SK-N-SH treated with all-trans-retinoic acid at 6 μM for 48 hours (cell line): Measurements from ENCODE around the gene LIMS1.

Experiments
- ATAC-seq: fragments of 200-7000 bp; cut with Tn5 transposase; 3 replicates; pipeline ENCODE4 v1.9.1; 2020; ENCODE audit warnings: mild to moderate bottlenecking, moderate library complexity
- ARNTL ChIP-seq: fragments of 450-650 bp; formaldehyde crosslinking; IDR thresholded peaks from 2 replicates; pipeline ENCODE4 v1.5.0; 2020; ENCODE audit warnings: low read depth, mild to moderate bottlenecking, moderate library complexity, borderline replicate concordance
- CSDC2 ChIP-seq: fragments of 250-450 bp; sonication (Bioruptor Pico); IDR thresholded peaks from 2 replicates; pipeline ENCODE4 v1.5.0; 2020; ENCODE audit warnings: mild to moderate bottlenecking, moderate library complexity
- ESRRG ChIP-seq: fragments of 250-450 bp; sonication (Bioruptor Pico); IDR thresholded peaks from 2 replicates; pipeline ENCODE4 v1.6.1; 2021; ENCODE audit warnings: mild to moderate bottlenecking
- GLIS3 ChIP-seq: fragments of 250-450 bp; sonication (Bioruptor Pico); IDR thresholded peaks from 2 replicates; pipeline ENCODE4 v1.5.0; 2020; ENCODE audit warnings: mild to moderate bottlenecking, moderate library complexity
- PPARA ChIP-seq: fragments of 250-450 bp; sonication (Bioruptor Pico); IDR thresholded peaks from 2 replicates; pipeline ENCODE4 v1.5.0; 2020; ENCODE audit warnings: mild to moderate bottlenecking, borderline replicate concordance
- RARB ChIP-seq: fragments of 250-450 bp; sonication (Bioruptor Pico); IDR thresholded peaks from 2 replicates; pipeline ENCODE4 v1.8.0; 2021; ENCODE audit warnings: mild to moderate bottlenecking, moderate library complexity
- SNAI2 ChIP-seq: fragments of 250-450 bp; sonication (Bioruptor Pico); IDR thresholded peaks from 2 replicates; pipeline ENCODE4 v1.5.0; 2020; ENCODE audit warnings: mild to moderate bottlenecking, moderate library complexity
- TCF4 ChIP-seq: fragments of 250-450 bp; sonication (Bioruptor Pico); IDR thresholded peaks from 2 replicates; pipeline ENCODE4 v1.8.0; 2021; ENCODE audit warnings: mild to moderate bottlenecking, moderate library complexity, borderline replicate concordance
- TOX ChIP-seq: fragments of 250-450 bp; sonication (Bioruptor Pico); IDR thresholded peaks from 2 replicates; pipeline ENCODE4 v1.8.0; 2021; ENCODE audit warnings: mild to moderate bottlenecking, moderate library complexity, borderline replicate concordance
- ZFP30 ChIP-seq: fragments of 450-650 bp; formaldehyde crosslinking; IDR thresholded peaks from 2 replicates; pipeline ENCODE4 v1.5.0; 2022; ENCODE audit warnings: mild to moderate bottlenecking, moderate library complexity
- TF ChIP-seq, protein P1 (sequence below): fragments of 250-450 bp; sonication (Bioruptor Pico); IDR thresholded peaks from 2 replicates; pipeline ENCODE4 v1.5.1; 2021; ENCODE audit warnings: mild to moderate bottlenecking, moderate library complexity
- TF ChIP-seq, protein P2 (sequence below): fragments of 250-450 bp; sonication (Bioruptor Pico); IDR thresholded peaks from 2 replicates; pipeline ENCODE4 v1.8.0; 2021; ENCODE audit warnings: low read depth, mild to moderate bottlenecking, moderate library complexity, borderline replicate concordance
- TF ChIP-seq, protein P3 (sequence below): fragments of 250-450 bp; sonication (Bioruptor Pico); IDR thresholded peaks from 2 replicates; pipeline ENCODE4 v1.8.0; 2020; ENCODE audit warnings: mild to moderate bottlenecking, moderate library complexity, borderline replicate concordance
- TF ChIP-seq, protein P4 (sequence below): fragments of 250-450 bp; sonication (Bioruptor Pico); IDR thresholded peaks from 2 replicates; pipeline ENCODE4 v1.5.0; 2020; ENCODE audit warnings: mild to moderate bottlenecking, moderate library complexity

Gene LIMS1

DNA sequence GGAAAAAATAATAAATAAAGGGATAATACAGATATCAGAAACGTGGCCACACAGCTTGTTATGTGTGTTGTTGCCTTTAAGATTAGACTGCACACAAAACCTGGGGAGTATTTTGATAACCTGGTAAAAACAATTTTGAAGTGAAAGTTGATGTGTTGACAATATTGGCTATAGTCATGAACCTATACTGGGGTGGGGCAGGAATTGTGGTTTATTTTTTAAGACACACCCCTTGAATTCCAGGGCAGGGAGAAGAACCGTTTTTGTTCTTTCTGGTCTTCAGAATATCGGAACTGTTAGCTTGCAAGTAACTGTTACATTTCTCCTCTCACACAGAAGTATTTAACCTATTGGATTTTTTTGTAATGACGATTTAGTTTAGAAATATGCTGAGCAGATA lies 80.4 kb downstream of the LIMS1 start:
- TF ChIP-seq ZFP30 (CRISPR knock-in tag): no peak
- no peak for TF ChIP-seq ARNTL (CRISPR knock-in tag)
- TF ChIP-seq TOX (CRISPR knock-in tag): no peak
- TF ChIP-seq TCF4: no peak
- no peak for ATAC-seq

DNA sequence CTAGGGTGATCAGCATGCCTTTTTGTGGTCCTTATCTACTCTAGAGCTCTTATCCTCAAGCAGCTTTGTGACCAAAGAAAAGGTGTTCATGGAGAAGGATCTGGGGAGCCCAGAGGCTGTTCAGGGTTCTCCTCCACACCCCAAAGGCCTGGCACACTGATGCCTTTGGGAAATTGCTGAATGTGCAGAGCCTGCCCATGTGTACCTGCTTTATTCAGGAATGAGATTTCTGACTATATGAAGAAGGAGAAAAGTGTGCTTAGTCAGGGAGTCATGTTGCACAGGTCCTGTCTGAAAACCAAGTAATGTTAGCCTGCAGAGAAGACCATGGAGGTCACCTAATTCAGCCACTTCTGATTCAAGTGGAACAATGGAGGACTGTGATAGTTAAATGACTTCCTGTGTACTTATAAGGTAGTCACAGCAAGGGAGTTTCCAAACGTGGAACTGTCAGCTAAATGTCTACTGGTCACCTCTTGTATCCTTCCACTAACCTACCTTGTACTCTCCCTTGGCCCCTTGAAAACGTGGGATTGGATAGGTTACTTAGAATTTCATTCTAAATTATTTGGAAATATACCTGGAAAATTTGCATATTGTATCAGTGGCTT lies 81.3 kb downstream of the LIMS1 start:
- TF ChIP-seq ESRRG (no peak), CSDC2 (CRISPR knock-in tag) (no peak), ARNTL (CRISPR knock-in tag) (no peak), RARB (CRISPR knock-in tag) (no peak), SNAI2 (CRISPR knock-in tag) (no peak), PPARA (no peak)
- TF ChIP-seq, protein P1, sequence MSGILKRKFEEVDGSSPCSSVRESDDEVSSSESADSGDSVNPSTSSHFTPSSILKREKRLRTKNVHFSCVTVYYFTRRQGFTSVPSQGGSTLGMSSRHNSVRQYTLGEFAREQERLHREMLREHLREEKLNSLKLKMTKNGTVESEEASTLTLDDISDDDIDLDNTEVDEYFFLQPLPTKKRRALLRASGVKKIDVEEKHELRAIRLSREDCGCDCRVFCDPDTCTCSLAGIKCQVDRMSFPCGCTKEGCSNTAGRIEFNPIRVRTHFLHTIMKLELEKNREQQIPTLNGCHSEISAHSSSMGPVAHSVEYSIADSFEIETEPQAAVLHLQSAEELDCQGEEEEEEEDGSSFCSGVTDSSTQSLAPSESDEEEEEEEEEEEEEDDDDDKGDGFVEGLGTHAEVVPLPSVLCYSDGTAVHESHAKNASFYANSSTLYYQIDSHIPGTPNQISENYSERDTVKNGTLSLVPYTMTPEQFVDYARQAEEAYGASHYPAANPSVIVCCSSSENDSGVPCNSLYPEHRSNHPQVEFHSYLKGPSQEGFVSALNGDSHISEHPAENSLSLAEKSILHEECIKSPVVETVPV (CRISPR knock-in tag): no peak
- TF ChIP-seq, protein P2, sequence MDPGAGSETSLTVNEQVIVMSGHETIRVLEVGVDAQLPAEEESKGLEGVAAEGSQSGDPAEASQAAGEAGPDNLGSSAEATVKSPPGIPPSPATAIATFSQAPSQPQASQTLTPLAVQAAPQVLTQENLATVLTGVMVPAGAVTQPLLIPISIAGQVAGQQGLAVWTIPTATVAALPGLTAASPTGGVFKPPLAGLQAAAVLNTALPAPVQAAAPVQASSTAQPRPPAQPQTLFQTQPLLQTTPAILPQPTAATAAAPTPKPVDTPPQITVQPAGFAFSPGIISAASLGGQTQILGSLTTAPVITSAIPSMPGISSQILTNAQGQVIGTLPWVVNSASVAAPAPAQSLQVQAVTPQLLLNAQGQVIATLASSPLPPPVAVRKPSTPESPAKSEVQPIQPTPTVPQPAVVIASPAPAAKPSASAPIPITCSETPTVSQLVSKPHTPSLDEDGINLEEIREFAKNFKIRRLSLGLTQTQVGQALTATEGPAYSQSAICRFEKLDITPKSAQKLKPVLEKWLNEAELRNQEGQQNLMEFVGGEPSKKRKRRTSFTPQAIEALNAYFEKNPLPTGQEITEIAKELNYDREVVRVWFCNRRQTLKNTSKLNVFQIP (CRISPR knock-in tag): no peak
- TF ChIP-seq, protein P3, sequence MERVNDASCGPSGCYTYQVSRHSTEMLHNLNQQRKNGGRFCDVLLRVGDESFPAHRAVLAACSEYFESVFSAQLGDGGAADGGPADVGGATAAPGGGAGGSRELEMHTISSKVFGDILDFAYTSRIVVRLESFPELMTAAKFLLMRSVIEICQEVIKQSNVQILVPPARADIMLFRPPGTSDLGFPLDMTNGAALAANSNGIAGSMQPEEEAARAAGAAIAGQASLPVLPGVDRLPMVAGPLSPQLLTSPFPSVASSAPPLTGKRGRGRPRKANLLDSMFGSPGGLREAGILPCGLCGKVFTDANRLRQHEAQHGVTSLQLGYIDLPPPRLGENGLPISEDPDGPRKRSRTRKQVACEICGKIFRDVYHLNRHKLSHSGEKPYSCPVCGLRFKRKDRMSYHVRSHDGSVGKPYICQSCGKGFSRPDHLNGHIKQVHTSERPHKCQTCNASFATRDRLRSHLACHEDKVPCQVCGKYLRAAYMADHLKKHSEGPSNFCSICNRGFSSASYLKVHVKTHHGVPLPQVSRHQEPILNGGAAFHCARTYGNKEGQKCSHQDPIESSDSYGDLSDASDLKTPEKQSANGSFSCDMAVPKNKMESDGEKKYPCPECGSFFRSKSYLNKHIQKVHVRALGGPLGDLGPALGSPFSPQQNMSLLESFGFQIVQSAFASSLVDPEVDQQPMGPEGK (CRISPR knock-in tag): no peak
- TF ChIP-seq, protein P4, sequence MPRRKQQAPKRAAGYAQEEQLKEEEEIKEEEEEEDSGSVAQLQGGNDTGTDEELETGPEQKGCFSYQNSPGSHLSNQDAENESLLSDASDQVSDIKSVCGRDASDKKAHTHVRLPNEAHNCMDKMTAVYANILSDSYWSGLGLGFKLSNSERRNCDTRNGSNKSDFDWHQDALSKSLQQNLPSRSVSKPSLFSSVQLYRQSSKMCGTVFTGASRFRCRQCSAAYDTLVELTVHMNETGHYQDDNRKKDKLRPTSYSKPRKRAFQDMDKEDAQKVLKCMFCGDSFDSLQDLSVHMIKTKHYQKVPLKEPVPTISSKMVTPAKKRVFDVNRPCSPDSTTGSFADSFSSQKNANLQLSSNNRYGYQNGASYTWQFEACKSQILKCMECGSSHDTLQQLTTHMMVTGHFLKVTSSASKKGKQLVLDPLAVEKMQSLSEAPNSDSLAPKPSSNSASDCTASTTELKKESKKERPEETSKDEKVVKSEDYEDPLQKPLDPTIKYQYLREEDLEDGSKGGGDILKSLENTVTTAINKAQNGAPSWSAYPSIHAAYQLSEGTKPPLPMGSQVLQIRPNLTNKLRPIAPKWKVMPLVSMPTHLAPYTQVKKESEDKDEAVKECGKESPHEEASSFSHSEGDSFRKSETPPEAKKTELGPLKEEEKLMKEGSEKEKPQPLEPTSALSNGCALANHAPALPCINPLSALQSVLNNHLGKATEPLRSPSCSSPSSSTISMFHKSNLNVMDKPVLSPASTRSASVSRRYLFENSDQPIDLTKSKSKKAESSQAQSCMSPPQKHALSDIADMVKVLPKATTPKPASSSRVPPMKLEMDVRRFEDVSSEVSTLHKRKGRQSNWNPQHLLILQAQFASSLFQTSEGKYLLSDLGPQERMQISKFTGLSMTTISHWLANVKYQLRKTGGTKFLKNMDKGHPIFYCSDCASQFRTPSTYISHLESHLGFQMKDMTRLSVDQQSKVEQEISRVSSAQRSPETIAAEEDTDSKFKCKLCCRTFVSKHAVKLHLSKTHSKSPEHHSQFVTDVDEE (CRISPR knock-in tag): no peak
- no peak for ATAC-seq

DNA sequence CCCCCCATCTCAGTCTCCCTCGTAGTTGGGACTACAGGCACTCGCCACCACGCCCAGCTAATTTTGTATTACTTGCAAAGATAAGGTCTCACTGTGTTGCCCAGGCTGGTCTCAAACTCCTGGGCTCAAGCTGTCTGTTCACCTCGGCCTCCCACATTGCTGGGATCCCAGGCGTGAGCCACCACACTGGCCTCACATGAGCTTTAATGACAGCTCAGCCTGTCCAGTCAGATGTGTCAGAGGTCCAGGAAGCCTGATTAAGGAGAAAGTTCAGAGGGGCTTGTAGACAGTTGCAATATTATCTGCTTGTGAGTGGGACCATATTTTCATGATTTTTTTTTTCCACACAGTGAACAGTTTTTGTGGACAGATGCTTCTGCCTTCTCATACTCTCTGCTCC lies 82.0 kb downstream of the LIMS1 start:
- no peak; the same call in 2 of the 3 replicates for ATAC-seq
- TF ChIP-seq TCF4: no peak
- no peak for TF ChIP-seq GLIS3 (CRISPR knock-in tag)
- TF ChIP-seq, protein P4 (CRISPR knock-in tag): no peak
- TF ChIP-seq, protein P3 (CRISPR knock-in tag): no peak
- no peak for TF ChIP-seq PPARA
- TF ChIP-seq, all 23 proteins: peak for 0
